H9 (cell line): Measurements from ENCODE around the gene RPL21. TPM values are rescaled to one million over a fixed set of nuclear protein-coding genes. Genes with fewer than 3 reads are reported as not detected.

Experiments
- DNase-seq: peaks from one replicate; pipeline ENCODE4 v3.0.0-alpha.2; 2017
- H2AFZ ChIP-seq: one replicate; pipeline ENCODE4 v1.6.1; 2013; ENCODE audit warnings: mild to moderate bottlenecking, low read length, control low read depth, moderate library complexity
- H2AK5ac ChIP-seq: 2 replicates; pipeline ENCODE4 v1.6.1; 2013; ENCODE audit warnings: low read length, control low read depth, mixed read lengths; ENCODE audit not compliant: insufficient read length
- H2BK120ac ChIP-seq: one replicate; pipeline ENCODE4 v1.6.1; 2013; ENCODE audit warnings: low read depth, mild to moderate bottlenecking, low read length, control low read depth, inconsistent platforms; ENCODE audit not compliant: poor library complexity, severe bottlenecking
- H2BK12ac ChIP-seq: 2 replicates; pipeline ENCODE4 v1.6.1; 2013; ENCODE audit warnings: low read length, control low read depth, mixed read lengths, low read depth; ENCODE audit not compliant: insufficient read length
- H2BK15ac ChIP-seq: 2 replicates; pipeline ENCODE4 v1.6.1; 2013; ENCODE audit warnings: low read depth, low read length, control low read depth
- H2BK20ac ChIP-seq: one replicate; pipeline ENCODE4 v1.6.1; 2013; ENCODE audit warnings: low read depth, mild to moderate bottlenecking, low read length, control low read depth, inconsistent platforms; ENCODE audit not compliant: poor library complexity, severe bottlenecking
- H2BK5ac ChIP-seq: 2 replicates; pipeline ENCODE4 v1.6.1; 2013; ENCODE audit warnings: low read length, control low read depth, mixed read lengths; ENCODE audit not compliant: insufficient read length
- H3K14ac ChIP-seq: 2 replicates; pipeline ENCODE4 v1.6.1; 2013; ENCODE audit warnings: low read length, control low read depth; ENCODE audit not compliant: insufficient read depth
- H3K18ac ChIP-seq: 2 replicates; pipeline ENCODE4 v1.6.1; 2013; ENCODE audit warnings: low read depth, mild to moderate bottlenecking, mixed read lengths, low read length, control low read depth; ENCODE audit not compliant: insufficient read length
- H3K23ac ChIP-seq: 2 replicates; pipeline ENCODE4 v1.6.1; 2013; ENCODE audit warnings: low read length, control low read depth, mixed read lengths, low read depth; ENCODE audit not compliant: insufficient read length
- H3K23me2 ChIP-seq: 2 replicates; pipeline ENCODE4 v1.6.1; 2013; ENCODE audit warnings: low read depth, mild to moderate bottlenecking, mixed read lengths, low read length, control low read depth; ENCODE audit not compliant: insufficient read length, poor library complexity, severe bottlenecking
- H3K27ac ChIP-seq: 2 replicates; pipeline ENCODE4 v1.5.1; 2013; ENCODE audit warnings: low read length, control low read depth, mixed read lengths, low read depth; ENCODE audit not compliant: insufficient read length
- H3K27me3 ChIP-seq: 2 replicates; pipeline ENCODE4 v1.6.1; 2013; ENCODE audit warnings: low read length, control low read depth, inconsistent platforms; ENCODE audit not compliant: insufficient read depth
- H3K4ac ChIP-seq: 2 replicates; pipeline ENCODE4 v1.6.1; 2013; ENCODE audit warnings: low read depth, mild to moderate bottlenecking, control low read depth, inconsistent platforms, low read length, moderate library complexity
- H3K4me1 ChIP-seq: 2 replicates; pipeline ENCODE4 v1.6.1; 2013; ENCODE audit warnings: low read length, control low read depth, inconsistent platforms; ENCODE audit not compliant: insufficient read depth
- H3K4me2 ChIP-seq: 2 replicates; pipeline ENCODE4 v1.6.1; 2013; ENCODE audit warnings: low read length, control low read depth, mixed read lengths; ENCODE audit not compliant: insufficient read length, insufficient read depth
- H3K56ac ChIP-seq: 2 replicates; pipeline ENCODE4 v1.6.1; 2013; ENCODE audit warnings: low read depth, mild to moderate bottlenecking, mixed read lengths, low read length, control low read depth; ENCODE audit not compliant: insufficient read length
- H3K79me1 ChIP-seq: 2 replicates; pipeline ENCODE4 v1.6.1; 2013; ENCODE audit warnings: low read depth, mild to moderate bottlenecking, moderate library complexity, low read length, control low read depth, inconsistent platforms; ENCODE audit not compliant: insufficient read depth, poor library complexity, severe bottlenecking
- H3K79me2 ChIP-seq: 2 replicates; pipeline ENCODE4 v1.6.1; 2013; ENCODE audit warnings: low read length, control low read depth, inconsistent platforms; ENCODE audit not compliant: insufficient read depth
- H3K9ac ChIP-seq: 2 replicates; pipeline ENCODE4 v1.6.1; 2013; ENCODE audit warnings: low read length, control low read depth, mixed read lengths; ENCODE audit not compliant: insufficient read length; ENCODE audit errors: extremely low read depth
- H3K9me3 ChIP-seq: one replicate; pipeline ENCODE4 v1.6.1; 2013; ENCODE audit warnings: low read depth, low read length, inconsistent platforms; ENCODE audit not compliant: control insufficient read depth
- H3T11ph ChIP-seq: one replicate; pipeline ENCODE4 v1.6.1; 2013; ENCODE audit warnings: mild to moderate bottlenecking, low read length, control low read depth, inconsistent platforms
- H4K20me1 ChIP-seq: one replicate; pipeline ENCODE4 v1.6.1; 2013; ENCODE audit not compliant: control insufficient read depth, insufficient read length, insufficient read depth
- H4K5ac ChIP-seq: 2 replicates; pipeline ENCODE4 v1.6.1; 2013; ENCODE audit warnings: low read depth, mild to moderate bottlenecking, mixed read lengths, low read length, control low read depth; ENCODE audit not compliant: insufficient read length
- H4K8ac ChIP-seq: replicated peaks from 2 replicates; pipeline ENCODE4 v1.6.1; 2013; ENCODE audit warnings: low read length, control low read depth, mixed read lengths, low read depth; ENCODE audit not compliant: insufficient read length
- H4K91ac ChIP-seq: 2 replicates; pipeline ENCODE4 v1.6.1; 2013; ENCODE audit warnings: low read depth, mild to moderate bottlenecking, moderate library complexity, mixed read lengths, low read length, control low read depth; ENCODE audit not compliant: insufficient read length
- H3K27ac Mint-ChIP-seq, 3 experiments: 2 replicates in 2 of 3; 3 replicates in 1 of 3; pipeline ENCODE4 v1.8.0; 2020 to 2021; ENCODE audit warnings: mixed read lengths in 3 of 3, mild to moderate bottlenecking in 1 of 3, moderate library complexity in 1 of 3
- H3K27me3 Mint-ChIP-seq: 2 replicates; pipeline ENCODE4 v1.8.0; 2021; ENCODE audit warnings: low read depth, mild to moderate bottlenecking, moderate library complexity, mixed read lengths
- H3K36me3 Mint-ChIP-seq, 3 experiments: 2 replicates in 2 of 3; 3 replicates in 1 of 3; pipeline ENCODE4 v1.8.0; 2020 to 2021; ENCODE audit warnings: low read depth in 3 of 3, mixed read lengths in 3 of 3; ENCODE audit not compliant: insufficient read depth in 1 of 3
- H3K4me1 Mint-ChIP-seq, 2 experiments: 2 replicates each; pipeline ENCODE4 v1.8.0; 2020; ENCODE audit warnings: mixed read lengths in 2 of 2
- H3K4me3 Mint-ChIP-seq, 2 experiments: 2 replicates in 1 of 2; 3 replicates in 1 of 2; pipeline ENCODE4 v1.8.0; 2020 to 2021; ENCODE audit warnings: mild to moderate bottlenecking in 2 of 2, mixed read lengths in 2 of 2, moderate library complexity in 1 of 2
- H3K9me3 Mint-ChIP-seq, 2 experiments: 2 replicates in 1 of 2; 3 replicates in 1 of 2; pipeline ENCODE4 v1.8.0; 2020; ENCODE audit warnings: mild to moderate bottlenecking in 2 of 2, mixed read lengths in 2 of 2, moderate library complexity in 1 of 2
- WGBS: extraction: QIAGEN DNeasy Blood & Tissue Kit; methylation state at CpG from one replicate; pipeline ENCODE4 v1.1.7; 2013; ENCODE audit warnings: missing lambda C conversion rate, low lambda C conversion rate, mixed read lengths; ENCODE audit not compliant: insufficient read length; ENCODE audit errors: extremely low coverage; 5-methylcytosine and 5-hydroxymethylcytosine counted together
- total RNA-seq: library from RNA; stranded (reverse); gene quantifications from 2 replicates; pipeline ENCODE4 v1.2.1, GENCODE V29; 2021
- TF ChIP-seq, protein P1 (sequence below): fragments of 200-600 bp; sonication (generic); conservative IDR thresholded peaks from 3 replicates; pipeline ENCODE4 v1.8.0; 2021; ENCODE audit warnings: antibody characterized with exemption, mild to moderate bottlenecking

Gene RPL21
- total RNA-seq, 1 experiment from 2014 or later = 1,099 TPM

- Histone ChIP-seq H3T11ph (no peak overlapping the region), H2BK5ac (no peak overlapping the region), H3K4ac (no peak overlapping the region), H3K4me2 (no peak overlapping the region), H2BK120ac (no peak overlapping the region), H2BK20ac (no peak overlapping the region), H4K8ac (no peak overlapping the region), H3K79me2 (no peaks in the 10 kb centered on the region), H4K5ac (no peak overlapping the region), H3K4me1 (no peaks in the 10 kb centered on the region), H3K18ac (no peak overlapping the region), H3K27ac (no peak overlapping the region), H3K23me2 (no peaks in the 10 kb centered on the region), H3K9me3 (no peaks in the 10 kb centered on the region), H3K23ac (no peak overlapping the region), H4K20me1 (no peaks in the 10 kb centered on the region), H2AK5ac (no peak overlapping the region), H4K91ac (no peak overlapping the region), H2AFZ (no peak overlapping the region), H3K27me3 (no peaks in the 10 kb centered on the region), H3K14ac (no peak overlapping the region), H3K56ac (no peak overlapping the region), H2BK15ac (no peak overlapping the region), H3K9ac (no peak overlapping the region), H3K79me1 (no peaks in the 10 kb centered on the region), H2BK12ac (no peak overlapping the region)
- Mint-ChIP-seq H3K27ac (no peak overlapping the region), H3K4me3 (no peak overlapping the region), H3K9me3 (peaks cover 0 to 3% of the 10 kb centered on the region in 2 experiments; a peak in 1 of 5 replicates), H3K4me1 (peaks cover 0 to under 1% of the 10 kb centered on the region in 2 experiments; a peak in 1 of 4 replicates), H3K27me3 (peaks cover 2% of the 10 kb centered on the region), H3K36me3 (no peaks in the 10 kb centered on the region)
- no CpG with 5 or more reads among the region's 7 CpGs for WGBS
- TF ChIP-seq, protein P1, sequence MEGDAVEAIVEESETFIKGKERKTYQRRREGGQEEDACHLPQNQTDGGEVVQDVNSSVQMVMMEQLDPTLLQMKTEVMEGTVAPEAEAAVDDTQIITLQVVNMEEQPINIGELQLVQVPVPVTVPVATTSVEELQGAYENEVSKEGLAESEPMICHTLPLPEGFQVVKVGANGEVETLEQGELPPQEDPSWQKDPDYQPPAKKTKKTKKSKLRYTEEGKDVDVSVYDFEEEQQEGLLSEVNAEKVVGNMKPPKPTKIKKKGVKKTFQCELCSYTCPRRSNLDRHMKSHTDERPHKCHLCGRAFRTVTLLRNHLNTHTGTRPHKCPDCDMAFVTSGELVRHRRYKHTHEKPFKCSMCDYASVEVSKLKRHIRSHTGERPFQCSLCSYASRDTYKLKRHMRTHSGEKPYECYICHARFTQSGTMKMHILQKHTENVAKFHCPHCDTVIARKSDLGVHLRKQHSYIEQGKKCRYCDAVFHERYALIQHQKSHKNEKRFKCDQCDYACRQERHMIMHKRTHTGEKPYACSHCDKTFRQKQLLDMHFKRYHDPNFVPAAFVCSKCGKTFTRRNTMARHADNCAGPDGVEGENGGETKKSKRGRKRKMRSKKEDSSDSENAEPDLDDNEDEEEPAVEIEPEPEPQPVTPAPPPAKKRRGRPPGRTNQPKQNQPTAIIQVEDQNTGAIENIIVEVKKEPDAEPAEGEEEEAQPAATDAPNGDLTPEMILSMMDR = no peak
- DNase-seq = no peak
Observed at GRCh38 chr13:27295096-27295495, 43.7 kb downstream of the RPL21 start.
